Endothelial cell (in vitro differentiated cells): Measurements from ENCODE around the gene PUS1. TPM values are rescaled to one million over a fixed set of nuclear protein-coding genes. Genes with fewer than 3 reads are reported as not detected.

ENCODE experiments used
- DNase-seq: peaks from one replicate; pipeline ENCODE4 v3.0.0; 2021; ENCODE audit warnings: low spot score
- H3K27ac Mint-ChIP-seq: one replicate; pipeline ENCODE4 v1.8.0; 2021; ENCODE audit warnings: mixed read lengths, inconsistent platforms; ENCODE audit not compliant: unreplicated experiment
- H3K27me3 Mint-ChIP-seq: one replicate; pipeline ENCODE4 v1.8.0; 2021; ENCODE audit warnings: mild to moderate bottlenecking, moderate library complexity, mixed read lengths, inconsistent platforms; ENCODE audit not compliant: unreplicated experiment
- H3K36me3 Mint-ChIP-seq: one replicate; pipeline ENCODE4 v1.8.0; 2021; ENCODE audit warnings: mild to moderate bottlenecking, low read depth, mixed read lengths, inconsistent platforms; ENCODE audit not compliant: unreplicated experiment
- H3K4me1 Mint-ChIP-seq: one replicate; pipeline ENCODE4 v1.8.0; 2021; ENCODE audit warnings: mild to moderate bottlenecking, mixed read lengths, inconsistent platforms; ENCODE audit not compliant: unreplicated experiment
- H3K4me3 Mint-ChIP-seq: one replicate; pipeline ENCODE4 v1.8.0; 2021; ENCODE audit warnings: mild to moderate bottlenecking, mixed read lengths, inconsistent platforms; ENCODE audit not compliant: unreplicated experiment
- H3K9me3 Mint-ChIP-seq: one replicate; pipeline ENCODE4 v1.8.0; 2021; ENCODE audit warnings: mixed read lengths, inconsistent platforms; ENCODE audit not compliant: unreplicated experiment
- total RNA-seq: library from RNA; stranded (reverse); fragmentation: NEBNext Ultra II Directional; extraction: Animal tissue kit (Norgen Biotek cat#: 25700); gene quantifications from one replicate; pipeline ENCODE4 v1.2.1, GENCODE V29; 2021; ENCODE audit not compliant: unreplicated experiment
- TF ChIP-seq, protein P1 (sequence below): fragments of 200-600 bp; sonication (generic); IDR thresholded peaks from one replicate; pipeline ENCODE4 v1.5.0; 2021; ENCODE audit warnings: antibody characterized with exemption; ENCODE audit not compliant: unreplicated experiment

The PUS1 gene
- total RNA-seq, 1 donor from 2014 or later = 25.8 TPM

DNA sequence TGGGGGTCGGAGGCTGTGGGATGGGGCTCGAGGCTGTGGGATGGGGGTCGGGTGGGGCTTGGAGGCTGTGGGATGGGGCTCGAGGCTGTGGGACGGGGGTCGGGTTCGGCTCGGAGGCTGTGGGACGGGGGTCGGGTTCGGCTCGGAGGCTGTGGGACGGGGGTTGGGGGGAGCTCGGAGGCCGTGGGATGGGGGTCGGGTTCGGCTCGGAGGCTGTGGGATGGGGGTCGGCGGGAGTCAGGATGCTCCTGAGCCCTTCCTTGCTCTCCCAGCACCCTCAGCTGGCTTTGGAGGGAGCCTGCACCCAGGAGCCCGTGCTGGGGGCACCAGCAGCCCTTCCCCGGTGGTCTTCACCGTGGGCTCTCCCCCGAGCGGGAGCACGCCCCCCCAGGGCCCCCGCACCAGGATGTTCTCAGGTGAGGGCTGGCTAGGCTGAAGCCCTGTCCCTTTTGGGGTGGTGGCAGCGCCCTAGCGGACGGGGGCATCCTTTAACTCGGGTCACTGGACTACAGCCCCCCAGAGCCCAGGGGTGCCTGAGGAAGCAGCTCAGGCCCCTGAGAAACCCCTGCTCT lies 11.9 kb upstream of the PUS1 start:
- H3K27ac Mint-ChIP-seq = no peak overlapping the region
- no peaks in the 10 kb centered on the region for H3K4me1 Mint-ChIP-seq
- peaks cover 4% of the 10 kb centered on the region for H3K27me3 Mint-ChIP-seq
- TF ChIP-seq, protein P1, sequence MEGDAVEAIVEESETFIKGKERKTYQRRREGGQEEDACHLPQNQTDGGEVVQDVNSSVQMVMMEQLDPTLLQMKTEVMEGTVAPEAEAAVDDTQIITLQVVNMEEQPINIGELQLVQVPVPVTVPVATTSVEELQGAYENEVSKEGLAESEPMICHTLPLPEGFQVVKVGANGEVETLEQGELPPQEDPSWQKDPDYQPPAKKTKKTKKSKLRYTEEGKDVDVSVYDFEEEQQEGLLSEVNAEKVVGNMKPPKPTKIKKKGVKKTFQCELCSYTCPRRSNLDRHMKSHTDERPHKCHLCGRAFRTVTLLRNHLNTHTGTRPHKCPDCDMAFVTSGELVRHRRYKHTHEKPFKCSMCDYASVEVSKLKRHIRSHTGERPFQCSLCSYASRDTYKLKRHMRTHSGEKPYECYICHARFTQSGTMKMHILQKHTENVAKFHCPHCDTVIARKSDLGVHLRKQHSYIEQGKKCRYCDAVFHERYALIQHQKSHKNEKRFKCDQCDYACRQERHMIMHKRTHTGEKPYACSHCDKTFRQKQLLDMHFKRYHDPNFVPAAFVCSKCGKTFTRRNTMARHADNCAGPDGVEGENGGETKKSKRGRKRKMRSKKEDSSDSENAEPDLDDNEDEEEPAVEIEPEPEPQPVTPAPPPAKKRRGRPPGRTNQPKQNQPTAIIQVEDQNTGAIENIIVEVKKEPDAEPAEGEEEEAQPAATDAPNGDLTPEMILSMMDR = no peak
- peaks cover 9% of the 10 kb centered on the region for H3K36me3 Mint-ChIP-seq
- no peaks in the 10 kb centered on the region for H3K9me3 Mint-ChIP-seq
- no peak for DNase-seq
- no peak overlapping the region for H3K4me3 Mint-ChIP-seq

DNA sequence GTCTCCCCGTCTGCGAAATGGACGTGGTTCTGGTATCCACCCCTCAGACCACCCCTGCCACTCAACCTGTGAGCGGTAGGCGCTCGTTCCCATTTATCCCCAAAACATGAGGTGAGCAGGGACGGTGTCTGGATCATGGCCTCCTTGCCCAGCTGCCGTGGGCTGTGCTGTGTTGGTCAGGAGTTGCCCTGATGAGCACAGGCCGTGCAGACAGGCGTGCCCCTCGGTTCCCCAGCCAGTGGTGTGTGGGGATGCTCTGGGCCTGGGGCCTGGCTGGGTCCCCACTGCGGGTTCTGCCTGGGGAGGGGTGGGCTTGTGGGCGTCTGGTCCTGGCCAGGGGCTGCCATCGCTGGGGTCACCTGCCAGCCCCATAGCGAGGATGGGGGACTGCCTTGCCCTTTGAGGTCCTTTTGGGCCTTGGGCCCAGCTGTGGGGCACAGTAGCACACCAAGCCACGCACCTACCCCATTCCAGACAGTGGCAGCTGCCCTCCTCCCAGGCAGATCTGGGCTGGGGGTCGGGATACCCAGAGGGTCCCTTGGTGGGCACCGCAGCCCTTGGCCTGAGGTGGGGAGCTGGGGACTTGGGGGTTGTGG lies 11.3 kb upstream of the PUS1 start:
- peaks cover 4% of the 10 kb centered on the region for H3K27me3 Mint-ChIP-seq
- no peaks in the 10 kb centered on the region for H3K9me3 Mint-ChIP-seq
- H3K27ac Mint-ChIP-seq = no peak overlapping the region
- H3K4me1 Mint-ChIP-seq = no peaks in the 10 kb centered on the region
- H3K36me3 Mint-ChIP-seq = peaks cover 9% of the 10 kb centered on the region
- no peak overlapping the region for H3K4me3 Mint-ChIP-seq
- TF ChIP-seq, protein P1 = no peak
- DNase-seq = no peak

DNA sequence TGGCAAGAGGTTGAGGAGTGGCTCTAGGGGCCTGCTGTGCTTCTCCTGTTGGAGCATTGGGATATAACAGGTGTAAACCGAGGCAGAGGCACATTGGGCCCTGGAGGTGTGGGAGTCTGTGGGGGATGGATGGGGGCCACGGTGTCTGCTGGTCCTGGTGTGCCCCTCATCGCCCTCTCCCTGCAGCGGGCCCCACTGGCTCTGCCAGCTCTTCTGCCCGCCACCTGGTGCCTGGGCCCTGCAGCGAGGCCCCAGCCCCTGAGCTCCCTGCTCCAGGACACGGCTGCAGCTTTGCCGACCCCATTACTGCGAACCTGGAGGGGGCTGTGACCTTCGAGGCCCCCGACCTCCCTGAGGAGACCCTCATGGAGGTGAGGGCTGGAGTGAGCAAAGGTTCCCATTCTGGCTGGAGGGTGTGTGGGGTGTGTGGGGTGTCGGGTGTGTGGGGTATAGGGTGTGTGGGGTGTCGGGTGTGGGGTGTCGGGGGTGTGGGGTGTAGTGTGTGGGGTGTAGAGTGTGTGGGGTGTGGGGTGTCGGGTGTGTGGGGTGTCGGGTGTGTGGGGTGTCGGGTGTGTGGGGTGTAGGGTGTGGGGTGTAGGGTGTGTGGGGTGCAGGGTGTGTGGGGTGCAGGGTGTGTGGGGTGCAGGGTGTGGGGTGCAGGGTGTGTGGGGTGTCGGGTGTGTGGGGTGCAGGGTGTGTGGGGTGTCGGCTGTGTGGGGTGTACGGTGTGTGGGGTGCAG lies 10.6 kb upstream of the PUS1 start:
- Mint-ChIP-seq H3K4me1 (no peaks in the 10 kb centered on the region), H3K4me3 (no peak overlapping the region), H3K36me3 (peaks cover 9% of the 10 kb centered on the region), H3K27me3 (peaks cover 2% of the 10 kb centered on the region), H3K9me3 (no peaks in the 10 kb centered on the region), H3K27ac (no peak overlapping the region)
- no peak for DNase-seq
- TF ChIP-seq, protein P1 = no peak

DNA sequence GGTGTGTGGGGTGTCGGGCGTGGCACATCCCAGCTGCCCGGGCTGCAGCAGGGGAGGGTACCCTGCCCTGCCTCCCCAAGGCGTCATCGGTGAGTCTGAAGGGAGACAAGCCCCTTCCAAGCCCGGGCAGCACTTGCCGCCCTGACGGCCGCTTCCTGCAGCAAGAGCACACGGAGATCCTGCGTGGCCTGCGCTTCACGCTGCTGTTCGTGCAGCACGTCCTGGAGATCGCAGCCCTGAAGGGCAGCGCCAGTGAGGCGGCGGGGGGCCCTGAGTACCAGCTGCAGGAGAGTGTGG lies 10.1 kb upstream of the PUS1 start:
- H3K4me1 Mint-ChIP-seq = no peaks in the 10 kb centered on the region
- DNase-seq = no peak
- TF ChIP-seq, protein P1 = no peak
- no peak overlapping the region for H3K4me3 Mint-ChIP-seq
- H3K36me3 Mint-ChIP-seq = peaks cover 9% of the 10 kb centered on the region
- no peak overlapping the region for H3K27ac Mint-ChIP-seq
- H3K27me3 Mint-ChIP-seq = peaks cover 2% of the 10 kb centered on the region
- H3K9me3 Mint-ChIP-seq = no peaks in the 10 kb centered on the region
